ENCODE results near the gene USP17L30.
"Not testable (repeated sequence)": the region's sequence is repeated elsewhere in the genome, so short reads cannot be mapped to it uniquely, and the experiment has no call there.

GRCh38 chr4:9379881-9380280 lies 17.0 kb downstream of the USP17L30 start:
- not testable (repeated sequence) for TF ChIP-seq CTCF, POLR2A (IDR thresholded peaks at IDR 0.05)

All from testis (tissue), 2 donors.